LNCaP clone FGC (cell line): Measurements from ENCODE around the gene CAMK2G.
"Not testable (repeated sequence)": the region's sequence is repeated elsewhere in the genome, so short reads cannot be mapped to it uniquely, and the experiment has no call there.

Source experiments
- DNase-seq: peaks from one replicate; pipeline ENCODE4 v3.0.0-alpha.2; 2011; ENCODE audit warnings: low read depth
- H3K4me3 ChIP-seq: 2 replicates; pipeline ENCODE4 v1.5.1; 2011; ENCODE audit warnings: mild to moderate bottlenecking, low read depth, low read length, control low read depth
- TF ChIP-seq, protein P1 (sequence below): IDR thresholded peaks from 2 replicates; pipeline ENCODE4 v1.5.1; 2012; ENCODE audit warnings: mild to moderate bottlenecking; ENCODE audit not compliant: control insufficient read depth, insufficient read depth; ENCODE audit errors: extremely low read depth

The CAMK2G gene

DNA sequence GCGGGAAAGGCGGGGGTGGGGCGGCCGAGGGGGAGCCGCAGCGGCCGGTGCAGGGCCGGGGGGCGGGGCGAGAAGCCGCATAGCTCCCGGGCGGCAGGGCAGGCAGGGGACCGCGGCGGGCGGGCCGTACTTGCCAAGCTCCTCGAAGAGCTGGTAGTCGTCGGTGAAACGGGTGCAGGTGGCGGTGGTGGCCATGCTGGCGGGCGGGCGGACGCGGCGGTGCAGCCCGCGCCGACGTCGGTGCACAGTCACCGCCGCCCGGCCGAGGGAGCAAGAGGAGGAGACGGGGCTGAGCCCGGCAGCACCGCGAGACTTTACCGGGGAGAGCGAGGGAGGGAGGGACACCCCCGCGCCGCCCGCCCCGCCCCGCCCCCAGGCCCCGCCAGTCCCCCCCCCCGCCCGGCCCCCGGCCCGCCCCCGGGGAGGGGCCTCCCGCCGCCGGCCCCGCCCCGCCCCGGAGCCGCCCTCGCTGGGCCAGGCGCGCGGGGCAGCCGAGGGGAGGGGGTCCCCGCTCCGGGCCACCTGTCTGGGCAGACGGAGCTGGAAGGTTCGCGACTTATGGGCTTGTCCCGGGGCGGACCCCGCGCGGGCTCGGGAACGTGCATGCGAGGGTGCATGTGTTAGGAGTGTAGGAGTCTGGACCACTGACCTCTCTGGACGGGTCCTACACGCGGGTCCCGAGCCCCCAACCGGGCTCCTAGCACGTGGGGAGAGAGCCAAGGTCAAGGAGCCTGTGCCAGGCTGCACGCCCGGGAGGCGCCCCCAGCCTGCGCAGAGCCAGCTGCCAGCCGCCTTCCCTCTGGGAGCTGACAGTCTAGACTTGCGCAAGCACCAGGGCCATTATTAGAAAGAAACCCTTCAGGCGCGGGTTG, at the start of gene CAMK2G:
CAMK2G (minus strand) TSS at position 289 of the 872 bp plus-strand sequence; CDS start at position 195, 94 bp downstream.
- DNase-seq, result no peak
- TF ChIP-seq, protein P1, sequence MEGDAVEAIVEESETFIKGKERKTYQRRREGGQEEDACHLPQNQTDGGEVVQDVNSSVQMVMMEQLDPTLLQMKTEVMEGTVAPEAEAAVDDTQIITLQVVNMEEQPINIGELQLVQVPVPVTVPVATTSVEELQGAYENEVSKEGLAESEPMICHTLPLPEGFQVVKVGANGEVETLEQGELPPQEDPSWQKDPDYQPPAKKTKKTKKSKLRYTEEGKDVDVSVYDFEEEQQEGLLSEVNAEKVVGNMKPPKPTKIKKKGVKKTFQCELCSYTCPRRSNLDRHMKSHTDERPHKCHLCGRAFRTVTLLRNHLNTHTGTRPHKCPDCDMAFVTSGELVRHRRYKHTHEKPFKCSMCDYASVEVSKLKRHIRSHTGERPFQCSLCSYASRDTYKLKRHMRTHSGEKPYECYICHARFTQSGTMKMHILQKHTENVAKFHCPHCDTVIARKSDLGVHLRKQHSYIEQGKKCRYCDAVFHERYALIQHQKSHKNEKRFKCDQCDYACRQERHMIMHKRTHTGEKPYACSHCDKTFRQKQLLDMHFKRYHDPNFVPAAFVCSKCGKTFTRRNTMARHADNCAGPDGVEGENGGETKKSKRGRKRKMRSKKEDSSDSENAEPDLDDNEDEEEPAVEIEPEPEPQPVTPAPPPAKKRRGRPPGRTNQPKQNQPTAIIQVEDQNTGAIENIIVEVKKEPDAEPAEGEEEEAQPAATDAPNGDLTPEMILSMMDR, result no peak
- H3K4me3 ChIP-seq, result peak within 1 kb of the TSS; percentile 58

DNA sequence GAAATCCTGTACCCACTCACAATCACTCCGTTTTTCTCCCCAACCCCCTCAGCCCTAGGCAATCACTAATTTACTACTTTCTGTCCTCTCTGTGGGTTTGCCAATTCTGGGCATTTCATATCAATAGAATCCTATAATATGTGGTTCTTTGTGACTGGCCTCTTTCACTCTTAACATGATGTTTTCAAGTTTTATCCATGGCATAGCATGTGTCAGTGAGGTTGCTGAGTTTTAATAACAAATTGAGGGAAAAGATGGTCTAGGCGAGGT, 48.4 kb upstream of the CAMK2G start:
- no peak overlapping the region for H3K4me3 ChIP-seq
- DNase-seq, result no peak
- TF ChIP-seq, protein P1, result no peak

DNA sequence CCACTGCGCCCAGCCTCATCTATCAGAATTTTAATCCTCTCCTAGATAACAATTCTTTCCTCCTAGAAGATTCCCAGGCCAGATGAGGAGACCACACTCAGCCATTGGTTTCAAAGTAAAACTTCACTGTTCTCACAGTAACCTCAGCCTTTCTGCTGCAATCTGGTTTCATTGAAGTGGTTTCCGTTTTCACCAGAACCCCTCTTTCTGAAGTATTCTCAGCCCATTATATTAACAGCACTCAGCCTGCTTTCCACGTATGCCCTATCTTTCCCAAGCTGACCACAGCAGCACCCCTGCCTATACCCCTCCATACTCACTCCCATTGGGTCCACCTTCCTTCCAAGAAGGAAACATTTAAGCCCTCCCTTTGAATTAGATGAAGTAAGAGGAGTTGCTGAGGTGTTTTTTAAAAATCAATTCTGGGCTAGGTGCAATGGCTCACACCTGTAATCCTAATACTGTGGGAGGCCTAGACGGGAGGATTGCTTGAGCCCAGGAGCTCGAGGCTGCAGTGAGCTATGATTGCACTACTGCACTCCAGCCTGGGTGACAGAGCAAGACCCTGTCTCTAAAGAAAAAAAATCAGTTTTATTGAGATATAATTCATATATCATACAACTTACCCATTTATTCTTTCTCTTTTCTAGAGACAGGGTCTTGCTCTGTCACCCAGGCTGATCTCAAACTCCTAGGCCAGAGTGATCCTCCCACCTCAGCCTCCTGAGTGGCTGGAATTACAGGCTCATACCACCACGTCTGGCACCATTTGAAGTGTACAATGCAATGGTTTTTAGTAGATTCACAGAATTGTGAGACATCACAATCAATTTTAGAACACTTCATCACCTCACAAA, 47.9 kb upstream of the CAMK2G start:
- no peak overlapping the region for H3K4me3 ChIP-seq
- TF ChIP-seq, protein P1, result no peak
- DNase-seq, result no peak

DNA sequence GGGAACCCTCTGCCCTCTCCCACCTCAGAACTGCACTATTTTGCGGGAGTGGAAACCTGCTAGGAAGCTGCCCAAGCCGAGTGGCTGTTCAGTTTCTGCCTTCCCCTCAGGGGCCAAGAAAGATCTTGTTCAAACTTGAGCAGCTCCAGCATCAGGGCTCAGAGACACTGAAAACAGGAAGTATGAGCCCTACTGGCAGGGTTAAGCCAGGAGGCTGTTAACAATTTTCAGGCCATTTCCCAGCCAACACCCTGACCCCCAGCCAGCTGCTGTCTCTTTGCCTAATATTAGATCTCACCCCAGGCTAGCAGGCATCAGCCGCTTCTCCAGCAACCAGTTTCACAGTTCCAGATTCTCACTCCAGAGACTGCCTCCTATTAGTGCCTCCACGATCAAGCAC, 45.7 kb upstream of the CAMK2G start:
- H3K4me3 ChIP-seq, result no peak overlapping the region
- TF ChIP-seq, protein P1, result no peak
- DNase-seq, result no peak

DNA sequence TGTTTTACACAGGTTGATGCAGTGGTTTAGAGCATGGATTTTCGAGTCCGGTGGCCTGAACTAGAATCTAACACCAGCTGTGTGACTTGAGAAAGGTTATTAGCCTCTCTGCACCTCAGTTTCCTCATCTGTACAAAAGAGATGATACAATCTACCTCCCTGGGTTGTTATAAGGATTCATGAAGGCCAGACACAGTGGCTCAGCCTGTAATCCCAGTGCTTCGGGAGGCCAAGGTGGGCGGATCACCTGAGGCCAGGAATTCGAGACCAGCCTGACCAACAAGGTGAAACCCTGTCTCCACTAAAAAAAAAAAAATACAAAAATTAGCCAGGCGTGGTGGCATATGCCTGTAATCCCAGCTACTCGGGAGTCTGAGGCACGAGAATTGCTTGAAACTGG, 45.1 kb upstream of the CAMK2G start:
- not testable (repeated sequence) for H3K4me3 ChIP-seq, DNase-seq

DNA sequence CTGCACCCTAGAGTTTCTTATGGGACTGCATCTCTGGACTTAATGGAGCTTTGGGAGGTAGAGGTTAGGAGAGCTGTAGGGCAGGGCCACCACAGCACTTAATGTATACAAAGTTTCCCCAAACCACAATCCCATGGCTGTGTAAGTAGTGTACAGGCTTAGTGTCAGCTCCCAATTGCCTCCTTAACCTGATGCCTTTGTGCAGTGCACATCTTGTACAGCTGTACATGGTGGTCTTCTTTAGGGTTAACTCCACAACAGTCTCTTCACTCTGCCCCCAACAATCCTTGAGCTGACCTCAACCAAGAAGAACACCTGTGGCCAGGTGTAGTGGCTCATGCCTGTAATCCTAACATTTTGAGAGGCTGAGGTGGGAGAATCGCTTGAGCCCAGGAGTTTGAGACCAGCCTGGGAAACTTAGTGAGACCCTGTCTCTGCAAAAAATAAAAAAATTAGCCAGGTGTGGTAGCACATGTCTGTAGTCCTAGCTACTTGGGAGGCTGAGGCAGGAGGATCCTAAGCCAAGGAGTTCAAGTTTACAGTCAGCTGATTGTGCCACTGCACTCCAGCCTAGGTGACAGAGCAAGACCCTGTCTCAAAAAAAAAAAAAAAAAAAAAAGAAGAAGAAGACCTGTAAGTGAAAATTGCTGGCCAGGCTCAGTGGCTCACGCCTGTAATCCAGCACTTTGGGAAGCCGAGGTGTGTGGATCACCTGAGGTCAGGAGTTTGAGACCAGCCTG, 43.4 kb upstream of the CAMK2G start:
- H3K4me3 ChIP-seq, result no peak overlapping the region

More for the DNA sequence above, 43.4 kb upstream of the CAMK2G start:
- DNase-seq, result no peak
- TF ChIP-seq, protein P1, result no peak
